GM23338 (cell line): ENCODE data around the gene INPP4B. TPM values are rescaled to one million over a fixed set of nuclear protein-coding genes. Genes with fewer than 3 reads are reported as not detected.

Experiments used
- ATAC-seq: fragments of 200-7000 bp; cut with Tn5 transposase; 3 replicates; pipeline ENCODE4 v1.9.1; 2020
- DNase-seq: peaks from one replicate; pipeline ENCODE4 v3.0.0-alpha.2; 2015; ENCODE audit warnings: low spot score
- H2AFZ ChIP-seq: fragments of 200-600 bp; sonication (generic); 2 replicates; pipeline ENCODE4 v1.8.0; 2016; ENCODE audit warnings: antibody characterized with exemption, mild to moderate bottlenecking, moderate library complexity
- H3F3A ChIP-seq: fragments of 200-600 bp; sonication (generic); replicated peaks from 2 replicates; pipeline ENCODE4 v1.8.0; 2017; ENCODE audit warnings: antibody characterized with exemption, mixed run types, low read depth
- H3K27ac ChIP-seq: fragments of 200-600 bp; sonication (generic); 2 replicates; pipeline ENCODE4 v1.6.1; 2016; ENCODE audit warnings: low read depth
- H3K27me3 ChIP-seq: fragments of 200-600 bp; sonication (generic); 2 replicates; pipeline ENCODE4 v1.8.0; 2016; ENCODE audit warnings: mild to moderate bottlenecking, mixed run types, moderate library complexity; ENCODE audit not compliant: insufficient read depth
- H3K36me3 ChIP-seq: fragments of 200-600 bp; sonication (generic); 2 replicates; pipeline ENCODE4 v1.8.0; 2016; ENCODE audit warnings: mild to moderate bottlenecking; ENCODE audit not compliant: insufficient read depth
- H3K4me1 ChIP-seq: fragments of 200-600 bp; sonication (generic); 2 replicates; pipeline ENCODE4 v1.8.0; 2016; ENCODE audit warnings: mild to moderate bottlenecking, moderate library complexity; ENCODE audit not compliant: insufficient read depth
- H3K4me2 ChIP-seq: fragments of 200-600 bp; sonication (generic); 2 replicates; pipeline ENCODE4 v1.7.1; 2017; ENCODE audit warnings: mixed run types
- H3K4me3 ChIP-seq: fragments of 200-600 bp; sonication (generic); 2 replicates; pipeline ENCODE4 v1.6.1; 2016; ENCODE audit warnings: mixed run types
- H3K79me2 ChIP-seq: fragments of 200-600 bp; sonication (generic); replicated peaks from 2 replicates; pipeline ENCODE4 v1.8.0; 2017; ENCODE audit warnings: mild to moderate bottlenecking; ENCODE audit not compliant: insufficient read depth
- H3K9me2 ChIP-seq: fragments of 200-600 bp; sonication (generic); 2 replicates; pipeline ENCODE4 v1.8.0; 2017; ENCODE audit not compliant: insufficient read depth
- H4K20me1 ChIP-seq: fragments of 200-600 bp; sonication (generic); replicated peaks from 2 replicates; pipeline ENCODE4 v1.8.0; 2017; ENCODE audit warnings: mild to moderate bottlenecking; ENCODE audit not compliant: insufficient read depth
- H3K27ac Mint-ChIP-seq: 2 replicates; pipeline ENCODE4 v1.8.0; 2020; ENCODE audit warnings: inconsistent platforms, mild to moderate bottlenecking, moderate library complexity, mixed read lengths
- H3K27me3 Mint-ChIP-seq: 3 replicates; pipeline ENCODE4 v1.8.0; 2022; ENCODE audit warnings: low read depth, mild to moderate bottlenecking, moderate library complexity, mixed read lengths, inconsistent platforms; ENCODE audit not compliant: insufficient read depth, poor library complexity
- H3K36me3 Mint-ChIP-seq: 3 replicates; pipeline ENCODE4 v1.8.0; 2021; ENCODE audit warnings: low read depth, mild to moderate bottlenecking, inconsistent platforms, moderate library complexity, mixed read lengths
- H3K4me1 Mint-ChIP-seq: 3 replicates; pipeline ENCODE4 v1.8.0; 2020; ENCODE audit warnings: mild to moderate bottlenecking, inconsistent platforms, mixed read lengths
- H3K4me3 Mint-ChIP-seq: 3 replicates; pipeline ENCODE4 v1.8.0; 2021; ENCODE audit warnings: moderate library complexity, mild to moderate bottlenecking, inconsistent platforms, mixed read lengths
- H3K9me3 Mint-ChIP-seq: 3 replicates; pipeline ENCODE4 v1.8.0; 2020; ENCODE audit warnings: moderate library complexity, mild to moderate bottlenecking, inconsistent platforms, mixed read lengths
- CREB1 ChIP-seq: fragments of 250-450 bp; sonication (Bioruptor Pico); IDR thresholded peaks from 2 replicates; pipeline ENCODE4 v1.5.0; 2020; ENCODE audit warnings: low read depth, mild to moderate bottlenecking, moderate library complexity
- CTCF ChIP-seq, 2 experiments: fragments of 200-600 bp in 1 of 2; sonication (generic) in 1 of 2; conservative IDR thresholded peaks; 2 replicates each; pipeline versions ENCODE4 v1.5.1 to v1.6.1; 2016 to 2017; ENCODE audit warnings: antibody characterized with exemption in 2 of 2, low read depth in 2 of 2, mild to moderate bottlenecking in 2 of 2, moderate library complexity in 1 of 2
- ETS1 ChIP-seq: IDR thresholded peaks from 2 replicates; pipeline ENCODE4 v1.6.1; 2016; ENCODE audit warnings: antibody characterized with exemption
- EZH2 ChIP-seq: fragments of 200-600 bp; sonication (generic); IDR thresholded peaks from one replicate; pipeline ENCODE4 v1.8.0; 2017; ENCODE audit warnings: antibody characterized with exemption, mild to moderate bottlenecking, low read depth; ENCODE audit not compliant: unreplicated experiment
- EZH2phosphoT487 ChIP-seq: fragments of 200-600 bp; sonication (generic); IDR thresholded peaks from one replicate; pipeline ENCODE4 v1.8.1; 2018; ENCODE audit warnings: antibody characterized with exemption; ENCODE audit not compliant: unreplicated experiment
- JUNB ChIP-seq: IDR thresholded peaks from one replicate; pipeline ENCODE4 v1.6.1; 2016; ENCODE audit warnings: antibody characterized with exemption; ENCODE audit not compliant: unreplicated experiment
- NANOG ChIP-seq: IDR thresholded peaks from 2 replicates; pipeline ENCODE4 v1.6.1; 2016; ENCODE audit warnings: antibody characterized with exemption, borderline replicate concordance
- POLR2AphosphoS5 ChIP-seq: IDR thresholded peaks from 2 replicates; pipeline ENCODE4 v1.6.1; 2016; ENCODE audit warnings: antibody characterized with exemption, low read depth
- REST ChIP-seq: IDR thresholded peaks from one replicate; pipeline ENCODE4 v1.6.1; 2018; ENCODE audit warnings: antibody characterized with exemption; ENCODE audit not compliant: unreplicated experiment
- STAT1 ChIP-seq: IDR thresholded peaks from one replicate; pipeline ENCODE4 v1.6.1; 2016; ENCODE audit warnings: antibody characterized with exemption; ENCODE audit not compliant: unreplicated experiment
- ZNF114 ChIP-seq: fragments of 250-450 bp; sonication (Bioruptor Pico); IDR thresholded peaks from 2 replicates; pipeline ENCODE4 v1.5.0; 2020; ENCODE audit warnings: mild to moderate bottlenecking, moderate library complexity
- ZNF331 ChIP-seq: fragments of 250-450 bp; sonication (Bioruptor Pico); IDR thresholded peaks from 2 replicates; pipeline ENCODE4 v1.5.0; 2020; ENCODE audit warnings: low read depth, mild to moderate bottlenecking, moderate library complexity
- ZNF462 ChIP-seq: fragments of 250-450 bp; sonication (Bioruptor Pico); IDR thresholded peaks from 2 replicates; pipeline ENCODE4 v1.5.0; 2020; ENCODE audit warnings: mild to moderate bottlenecking, moderate library complexity
- polyA plus RNA-seq: library from polyadenylated mRNA; unstranded; fragments of >200 nt; fragmentation: Nextera tagmentation; extraction: Ambion mirVana; gene quantifications from 2 replicates; pipeline ENCODE4 v1.2.1, GENCODE V29; 2016
- total RNA-seq: library from RNA; depleted of rRNA; stranded (reverse); fragments of >200 nt; shearing (Covaris generic); gene quantifications from 2 replicates; pipeline ENCODE4 v1.2.3, GENCODE V29; 2014

Gene INPP4B
- total and polyA plus RNA-seq, 2 experiments from 2014 or later = 0.11 to 0.14 TPM

- no peaks in the 10 kb centered on the region for H3K79me2 ChIP-seq
- peaks cover 36% of the 10 kb centered on the region for H3K4me1 Mint-ChIP-seq
These were observed 482.4 kb downstream of the INPP4B start for GRCh38 chr4:142363686-142364085.

More at GRCh38 chr4:142363686-142364085, 482.4 kb downstream of the INPP4B start:
- no peaks in the 10 kb centered on the region for H3F3A ChIP-seq
- no peaks in the 10 kb centered on the region for H3K27me3 Mint-ChIP-seq
- no peaks in the 10 kb centered on the region for H3K36me3 Mint-ChIP-seq
- H3K9me2 ChIP-seq = 0 out of 2 replicates have a peak, but pooled peaks cover 4% of the 10 kb centered on the region
- no peak overlapping the region for H3K27ac Mint-ChIP-seq
- H4K20me1 ChIP-seq = no peaks in the 10 kb centered on the region
- H3K4me3 ChIP-seq = no peak overlapping the region
- DNase-seq = no peak
- H3K4me1 ChIP-seq = peaks cover 23% of the 10 kb centered on the region
- H2AFZ ChIP-seq = no peak overlapping the region; the same call in 1 of the 2 replicates
- TF ChIP-seq POLR2AphosphoS5 (no peak), CTCF (conservative IDR thresholded peaks at IDR 0.05; ENCODE audit: low read depth in 2 of 2) (no peak), ZNF462 (CRISPR knock-in tag) (no peak), NANOG (no peak), EZH2 (no peak), CREB1 (no peak), JUNB (no peak), STAT1 (no peak), REST (no peak), EZH2phosphoT487 (no peak), ETS1 (no peak), ZNF331 (CRISPR knock-in tag) (no peak), ZNF114 (CRISPR knock-in tag) (no peak)
- H3K9me3 Mint-ChIP-seq = no peaks in the 10 kb centered on the region
- ATAC-seq = no peak
- H3K4me3 Mint-ChIP-seq = no peak overlapping the region
- H3K27ac ChIP-seq = no peak overlapping the region
- H3K36me3 ChIP-seq = no peaks in the 10 kb centered on the region
- no peaks in the 10 kb centered on the region for H3K27me3 ChIP-seq
- H3K4me2 ChIP-seq = no peak overlapping the region
